NCI-H510A (cell line): ENCODE measurements around the gene VWA5B1.

Experiments used
- DNase-seq: peaks from one replicate; lab custom pipeline; 2025; lab: John Stamatoyannopoulos, UW

Gene VWA5B1

DNA sequence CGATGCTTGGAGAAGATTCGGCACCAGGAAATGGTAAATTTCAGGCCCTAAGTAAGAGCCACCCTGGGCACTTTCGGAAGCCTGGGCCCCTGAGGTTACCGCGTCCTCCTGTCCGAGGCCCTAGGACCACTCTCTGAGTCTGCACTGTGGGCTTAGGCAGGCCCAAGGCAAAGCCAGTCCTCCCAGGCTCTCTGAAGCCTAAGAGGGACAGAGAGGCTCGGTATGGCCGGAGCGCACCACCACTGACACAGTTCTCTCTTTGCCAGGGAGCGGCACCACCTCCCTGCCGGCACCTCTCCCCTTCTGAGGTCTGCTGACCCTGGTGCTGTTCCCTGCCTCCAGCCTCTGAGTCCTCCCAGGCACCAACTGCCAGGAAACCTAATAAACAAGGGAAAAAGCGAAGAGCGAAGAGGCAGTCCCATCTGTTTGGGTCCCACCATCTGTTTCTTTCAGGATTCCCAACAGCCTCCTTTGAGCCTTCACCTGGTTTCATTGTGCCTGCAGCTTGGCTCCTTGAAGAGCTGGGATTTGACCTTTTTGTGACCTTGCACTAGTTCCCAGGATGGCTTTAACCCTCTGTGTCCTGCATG lies 57.7 kb downstream of the VWA5B1 start:
- DNase-seq, result no peak

DNA sequence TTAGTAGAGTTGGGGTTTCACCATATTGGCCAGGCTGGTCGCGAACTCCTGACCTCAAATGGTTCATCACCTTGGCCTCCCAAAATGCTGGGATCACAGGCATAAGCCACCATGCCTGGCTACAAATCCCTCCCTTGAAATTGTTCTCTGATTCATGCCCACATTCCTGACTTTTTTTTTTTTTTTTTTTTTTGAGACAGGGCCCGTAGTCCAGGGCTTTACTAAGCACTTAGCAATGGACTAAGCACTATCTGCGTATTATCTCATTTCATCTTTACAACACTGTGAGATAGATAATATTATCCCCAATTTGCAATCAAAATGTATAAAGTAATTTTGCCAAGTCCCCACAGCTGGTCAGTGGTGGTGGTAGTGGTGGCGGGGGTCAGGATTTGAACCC lies 58.9 kb downstream of the VWA5B1 start:
- no peak for DNase-seq

GRCh38 chr1:20349971-20350370 lies 59.3 kb downstream of the VWA5B1 start:
- DNase-seq, result no peak

GRCh38 chr1:20350421-20350820 lies 59.7 kb downstream of the VWA5B1 start:
- DNase-seq, result no peak

- DNase-seq, result no peak
Observed at GRCh38 chr1:20351911-20352701, 61.4 kb downstream of the VWA5B1 start.

DNA sequence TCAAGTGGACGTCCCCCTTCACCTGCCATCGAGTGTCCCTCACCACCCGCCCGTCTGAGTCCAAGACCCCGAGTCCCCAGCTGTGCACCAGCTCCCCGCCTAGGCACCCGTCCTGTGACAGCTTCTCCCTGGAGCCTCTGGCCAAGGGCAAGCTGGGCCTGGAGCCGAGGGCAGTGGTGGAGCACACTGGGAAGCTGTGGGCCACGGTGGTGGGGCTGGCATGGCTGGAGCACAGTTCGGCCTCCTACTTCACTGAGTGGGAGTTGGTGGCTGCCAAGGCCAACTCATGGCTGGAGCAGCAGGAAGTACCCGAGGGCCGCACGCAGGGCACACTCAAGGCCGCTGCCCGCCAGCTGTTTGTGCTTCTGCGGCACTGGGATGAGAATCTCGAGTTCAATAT lies 63.2 kb downstream of the VWA5B1 start:
- no peak for DNase-seq

GRCh38 chr1:20354610-20355009 lies 63.9 kb downstream of the VWA5B1 start:
- DNase-seq, result no peak

DNA sequence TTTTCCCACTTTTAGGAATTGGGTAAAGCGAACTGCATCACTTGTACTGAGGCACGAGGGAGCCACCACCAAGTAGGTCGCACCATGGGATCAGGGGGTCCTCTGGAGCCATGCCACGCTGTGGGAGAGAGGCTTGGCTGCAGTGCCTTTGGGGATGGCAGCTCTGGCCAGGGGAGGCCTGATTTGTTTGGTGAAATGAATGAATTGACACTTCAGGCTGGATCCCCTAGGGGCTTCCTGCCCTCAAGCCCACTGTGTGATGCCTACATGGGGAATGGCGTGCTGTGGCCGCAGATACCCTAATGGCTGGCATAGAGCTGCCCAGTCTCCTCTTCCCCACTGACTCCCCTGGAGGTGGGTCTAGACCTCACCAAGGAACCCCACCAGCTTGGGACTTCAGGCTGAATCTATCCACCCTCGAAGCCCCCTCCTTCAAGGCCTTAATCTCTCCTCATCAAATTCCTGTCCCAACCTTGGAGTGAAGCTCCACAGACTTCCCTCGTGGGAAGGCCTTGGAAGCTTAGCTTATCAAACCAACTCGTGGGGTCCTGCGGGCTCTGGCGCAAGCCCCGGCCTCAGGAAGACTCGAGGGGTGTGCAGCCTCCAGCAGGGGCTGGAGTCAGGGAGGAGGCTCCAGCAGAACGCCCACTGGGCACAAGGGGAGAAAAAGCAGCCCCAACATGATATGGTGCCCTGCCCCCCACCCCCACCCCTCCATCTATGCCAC lies 64.6 kb downstream of the VWA5B1 start:
- no peak for DNase-seq

GRCh38 chr1:20355828-20356735 lies 65.4 kb downstream of the VWA5B1 start:
- no peak for DNase-seq

GRCh38 chr1:20356850-20357459 lies 66.3 kb downstream of the VWA5B1 start:
- no peak for DNase-seq

- DNase-seq, result no peak
Observed at GRCh38 chr1:20357796-20358195, 67.1 kb downstream of the VWA5B1 start.

DNA sequence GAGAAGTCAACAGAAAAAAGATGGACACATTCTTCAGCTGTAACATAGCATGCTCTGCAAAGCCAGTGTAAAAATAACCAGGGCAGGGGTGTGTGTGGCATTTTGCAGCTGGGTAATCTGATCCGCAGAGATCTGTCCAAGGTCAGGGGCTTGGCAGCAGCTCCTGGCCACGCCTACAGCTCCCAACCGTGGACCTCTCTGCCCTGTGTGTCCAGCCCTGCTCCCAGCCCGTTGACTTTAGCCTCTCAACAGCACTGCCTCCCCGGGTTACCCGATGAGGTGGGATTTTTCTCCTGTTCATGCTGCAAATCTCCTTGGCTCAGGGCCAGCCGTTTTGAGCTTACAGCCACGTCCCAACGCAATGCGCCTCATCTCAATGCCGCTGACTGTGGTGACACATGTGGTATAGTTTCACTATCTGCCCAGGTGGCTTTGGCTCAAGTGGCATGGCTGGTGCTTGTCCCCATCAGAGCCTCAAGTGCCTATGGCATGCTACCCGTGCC lies 68.1 kb downstream of the VWA5B1 start:
- peak; percentile 91 for DNase-seq

- DNase-seq, result no peak
Observed at GRCh38 chr1:20359451-20360330, 69.0 kb downstream of the VWA5B1 start.

GRCh38 chr1:20361401-20361800 lies 70.7 kb downstream of the VWA5B1 start:
- DNase-seq, result no peak

DNA sequence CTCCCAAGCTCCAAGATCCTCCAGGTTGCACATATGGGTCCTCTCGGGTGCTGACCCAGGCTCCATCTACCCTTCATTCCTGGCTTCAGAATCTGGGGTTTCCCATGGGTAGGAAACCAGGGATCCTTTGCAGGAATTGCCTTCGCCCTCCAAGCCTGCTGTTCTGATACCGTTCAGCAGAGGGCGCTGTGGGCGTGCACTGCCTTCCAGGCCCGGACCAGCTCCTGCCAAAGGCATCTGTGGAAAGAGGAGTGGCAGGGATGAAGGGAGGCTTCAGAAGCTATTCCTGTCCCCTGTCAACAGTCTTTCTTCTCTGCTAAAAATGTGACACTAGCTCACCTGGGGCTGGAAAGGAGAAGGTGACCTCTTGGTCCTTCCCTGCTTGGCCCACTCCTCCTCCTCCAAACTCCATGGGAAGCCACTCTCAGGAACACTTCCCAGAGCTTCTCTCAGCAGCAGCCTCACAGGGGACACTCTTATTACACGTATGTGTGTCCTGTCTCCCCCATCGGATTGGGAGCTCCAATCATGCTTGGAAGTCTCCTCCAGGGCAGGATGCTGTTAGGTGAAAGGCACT lies 71.2 kb downstream of the VWA5B1 start:
- DNase-seq, result peak; percentile 40

DNA sequence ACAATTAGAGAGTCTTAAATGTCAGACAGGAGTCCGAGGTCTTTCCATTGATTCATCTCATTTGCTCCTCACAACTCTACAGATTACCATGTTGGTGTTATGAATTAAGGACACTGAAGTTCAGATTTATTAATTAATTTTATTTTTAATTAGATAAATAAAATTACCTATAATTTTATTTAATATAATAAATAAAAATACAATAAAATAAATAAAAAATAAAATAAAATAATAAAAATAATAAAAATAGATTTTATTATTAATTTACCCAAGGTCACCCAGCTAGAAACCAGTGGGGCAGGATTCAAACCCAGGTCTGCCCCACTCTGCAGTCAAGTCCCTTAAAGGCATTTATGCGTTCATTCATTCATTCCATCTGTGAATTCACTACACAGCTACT lies 72.2 kb downstream of the VWA5B1 start:
- no peak for DNase-seq

DNA sequence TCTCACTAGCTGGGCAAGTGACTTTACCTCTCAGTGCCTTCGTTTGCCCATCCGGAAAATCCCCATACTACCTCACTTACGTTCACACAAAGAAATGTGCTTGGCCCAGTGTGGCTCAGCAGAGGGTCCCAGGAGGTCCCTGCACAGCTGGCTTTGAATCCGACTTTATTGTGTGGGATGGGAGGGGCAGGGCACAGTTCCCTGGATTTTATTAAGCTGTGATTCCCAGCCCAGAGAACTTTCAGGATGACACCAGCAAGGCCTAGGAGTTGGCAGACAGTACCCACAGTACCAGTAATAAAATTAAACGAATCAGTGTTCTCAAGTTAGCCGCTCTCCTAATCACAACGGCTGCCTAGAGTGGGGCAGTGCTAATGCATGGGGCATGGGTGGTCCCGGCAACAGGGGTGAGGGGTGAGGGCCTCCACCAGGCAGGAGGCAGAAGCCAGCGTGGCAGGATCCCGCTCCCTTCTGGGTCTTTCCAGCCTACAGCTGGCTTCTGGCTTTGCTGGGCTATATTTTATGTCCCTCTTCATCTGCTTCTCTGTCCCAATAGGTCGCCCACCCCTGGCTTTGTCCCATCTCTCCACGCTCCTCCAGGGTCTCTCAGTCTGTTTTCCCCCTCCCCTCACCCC lies 74.9 kb downstream of the VWA5B1 start:
- no peak for DNase-seq

DNA sequence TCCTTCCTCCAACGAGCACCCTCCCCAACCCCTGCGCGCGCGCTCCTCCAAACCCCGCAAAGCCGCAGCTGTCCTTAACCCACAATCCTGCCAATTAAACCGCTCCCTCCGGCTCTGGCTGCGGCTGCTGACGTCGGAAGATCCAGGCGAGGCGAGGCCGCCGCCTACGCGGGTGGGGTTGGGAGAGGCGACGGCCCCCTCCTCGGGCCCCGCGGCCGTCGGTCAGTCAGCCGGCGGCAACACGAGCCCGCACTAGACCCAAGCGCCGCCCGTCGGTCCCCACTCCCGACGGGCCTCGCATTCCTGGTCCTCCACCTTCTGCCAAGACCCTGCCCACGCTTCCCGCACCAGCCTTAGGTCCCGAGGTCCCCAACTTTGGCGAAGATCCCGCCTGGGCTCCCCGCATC lies 75.4 kb downstream of the VWA5B1 start:
- DNase-seq, result peak; percentile 29

DNA sequence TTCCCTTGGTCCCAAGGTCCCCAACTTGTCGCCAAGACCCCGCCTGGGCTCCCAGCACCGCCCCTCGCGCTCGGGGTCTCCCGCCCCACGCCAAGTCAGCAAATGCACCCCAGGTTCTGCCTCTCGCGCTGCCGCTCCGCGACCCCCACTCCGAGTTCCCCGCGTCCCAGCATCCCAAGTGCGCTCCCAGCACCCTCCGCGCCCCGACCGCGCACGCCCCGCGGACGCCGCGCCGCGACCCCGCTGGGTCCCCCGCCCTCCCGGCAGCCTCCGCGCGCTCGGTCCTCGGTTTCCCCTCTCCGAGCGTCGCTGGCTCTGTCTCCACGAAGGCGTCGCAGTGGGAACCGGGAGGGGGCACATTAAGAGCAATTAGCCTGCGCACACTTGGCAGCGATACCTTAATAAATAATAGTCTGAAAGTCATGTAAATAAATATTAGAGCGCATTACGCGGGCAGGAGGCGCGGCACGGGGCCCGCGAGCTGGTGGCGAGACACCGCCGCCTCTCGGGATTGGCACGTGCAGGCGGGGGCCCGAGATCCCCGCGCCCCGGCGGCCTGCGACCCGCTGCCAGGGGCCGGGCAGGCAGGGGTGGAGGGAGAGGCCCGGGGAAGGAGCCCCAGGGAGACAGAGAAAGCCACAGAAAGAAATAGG lies 75.9 kb downstream of the VWA5B1 start:
- no peak for DNase-seq
